Cardiac septum (tissue), 1 donor: ENCODE results near the gene IL1A. TPM values are rescaled to one million over a fixed set of nuclear protein-coding genes. Genes with fewer than 3 reads are reported as not detected.

Experiments used
- DNase-seq: peaks from one replicate; pipeline ENCODE4 v3.0.0-alpha.2; 2020; ENCODE audit warnings: low spot score
- intact Hi-C: fragments of 100-400 bp; cut with DNase I; formaldehyde crosslinking; loops from one replicate; pipeline ENCODE4 v1.14.0; 2022
- total RNA-seq: library from RNA; stranded (reverse); fragmentation: NEBNext Ultra II Directional; extraction: Animal tissue kit (Norgen Biotek cat#: 25700); gene quantifications from one replicate; pipeline ENCODE4 v1.2.1, GENCODE V29; 2021
- donor health status: DM: no; HTN: no; CAD: no.

Gene IL1A
- total RNA-seq, 1 donor from 2014 or later = not detected

- intact Hi-C loops = no loop called here
- DNase-seq = no peak
These were observed 10.5 kb upstream of the IL1A start for GRCh38 chr2:112794841-112795240.

- peak; percentile 85 for DNase-seq
- intact Hi-C loops = no loop called here
These were observed 9.9 kb upstream of the IL1A start for GRCh38 chr2:112794131-112794733.

- no peak for DNase-seq
- intact Hi-C loops = no loop called here
These were observed 9.2 kb upstream of the IL1A start for GRCh38 chr2:112793449-112793978.

GRCh38 chr2:112792419-112792818 lies 8.1 kb upstream of the IL1A start:
- intact Hi-C loops = no loop called here
- DNase-seq = no peak

GRCh38 chr2:112791693-112792230 lies 7.5 kb upstream of the IL1A start:
- intact Hi-C loops = no loop called here

GRCh38 chr2:112791019-112791418 lies 6.7 kb upstream of the IL1A start:
- intact Hi-C loops = no loop called here
- no peak for DNase-seq

More at GRCh38 chr2:112791693-112792230, 7.5 kb upstream of the IL1A start:
- DNase-seq = no peak

- DNase-seq = no peak
- intact Hi-C loops = no loop called here
These were observed 6.0 kb upstream of the IL1A start for GRCh38 chr2:112790305-112790704.

- DNase-seq = no peak
- intact Hi-C loops = no loop called here
These were observed 4.9 kb upstream of the IL1A start for GRCh38 chr2:112789186-112789585.

GRCh38 chr2:112788653-112789052 lies 4.4 kb upstream of the IL1A start:
- intact Hi-C loops = no loop called here
- no peak for DNase-seq

- intact Hi-C loops = no loop called here
- no peak for DNase-seq
These were observed 3.6 kb upstream of the IL1A start for GRCh38 chr2:112787729-112788393.

GRCh38 chr2:112787294-112787693 lies 3.0 kb upstream of the IL1A start:
- intact Hi-C loops = no loop called here
- DNase-seq = no peak

GRCh38 chr2:112783187-112783714 lies 1.0 kb downstream of the IL1A start:
- DNase-seq = no peak
- intact Hi-C loops = no loop called here

GRCh38 chr2:112782234-112782799 lies 2.0 kb downstream of the IL1A start:
- intact Hi-C loops = no loop called here
- DNase-seq = no peak

GRCh38 chr2:112779598-112779997 lies 4.7 kb downstream of the IL1A start:
- intact Hi-C loops = no loop called here
- no peak for DNase-seq

- intact Hi-C loops = no loop called here
- DNase-seq = no peak
These were observed 7.3 kb downstream of the IL1A start for GRCh38 chr2:112777036-112777435.

- intact Hi-C loops = no loop called here
- DNase-seq = no peak
These were observed 8.2 kb downstream of the IL1A start for GRCh38 chr2:112776113-112776512.

GRCh38 chr2:112774536-112775285 lies 9.6 kb downstream of the IL1A start:
- no peak for DNase-seq
- intact Hi-C loops = no loop called here

GRCh38 chr2:112773556-112773955 lies 10.7 kb downstream of the IL1A start:
- intact Hi-C loops = no loop called here
- no peak for DNase-seq

GRCh38 chr2:112772911-112773475 lies 11.3 kb downstream of the IL1A start:
- DNase-seq = no peak
- intact Hi-C loops = no loop called here
